Embryonic facial prominence (tissue), 1 donor: ENCODE results near the gene ELMO2.
A peak's percentile ranks its signal among the peaks of the same experiment; 100 is the strongest.

Source experiments
- DNase-seq: peaks from one replicate; pipeline ENCODE4 v3.0.0-alpha.2; 2016; ENCODE audit errors: extremely low spot score

ELMO2 gene

GRCh38 chr20:46367967-46368901 lies 38.2 kb downstream of the ELMO2 start:
- DNase-seq: no peak

DNA sequence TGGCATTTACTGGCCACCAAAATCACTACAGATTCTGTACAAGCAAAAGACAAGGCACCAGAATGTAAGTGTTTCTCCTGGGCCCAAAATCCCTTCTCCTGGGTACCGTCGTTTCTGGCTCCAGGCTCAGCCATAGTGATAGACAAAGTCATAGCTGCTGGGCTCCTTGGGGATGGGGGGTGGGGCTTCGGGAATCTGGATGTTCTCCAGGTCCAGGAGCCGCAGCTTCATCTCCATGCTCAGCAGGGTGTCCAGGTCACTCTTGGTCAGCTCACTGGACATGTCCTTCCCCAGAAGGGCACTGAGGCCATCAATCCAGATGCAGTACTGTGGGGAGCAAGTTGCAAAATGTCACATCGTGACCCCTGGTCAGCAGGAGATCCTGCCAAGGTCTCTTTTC lies 39.2 kb downstream of the ELMO2 start:
- DNase-seq: no peak

GRCh38 chr20:46366826-46367225 lies 39.6 kb downstream of the ELMO2 start:
- DNase-seq: no peak

DNA sequence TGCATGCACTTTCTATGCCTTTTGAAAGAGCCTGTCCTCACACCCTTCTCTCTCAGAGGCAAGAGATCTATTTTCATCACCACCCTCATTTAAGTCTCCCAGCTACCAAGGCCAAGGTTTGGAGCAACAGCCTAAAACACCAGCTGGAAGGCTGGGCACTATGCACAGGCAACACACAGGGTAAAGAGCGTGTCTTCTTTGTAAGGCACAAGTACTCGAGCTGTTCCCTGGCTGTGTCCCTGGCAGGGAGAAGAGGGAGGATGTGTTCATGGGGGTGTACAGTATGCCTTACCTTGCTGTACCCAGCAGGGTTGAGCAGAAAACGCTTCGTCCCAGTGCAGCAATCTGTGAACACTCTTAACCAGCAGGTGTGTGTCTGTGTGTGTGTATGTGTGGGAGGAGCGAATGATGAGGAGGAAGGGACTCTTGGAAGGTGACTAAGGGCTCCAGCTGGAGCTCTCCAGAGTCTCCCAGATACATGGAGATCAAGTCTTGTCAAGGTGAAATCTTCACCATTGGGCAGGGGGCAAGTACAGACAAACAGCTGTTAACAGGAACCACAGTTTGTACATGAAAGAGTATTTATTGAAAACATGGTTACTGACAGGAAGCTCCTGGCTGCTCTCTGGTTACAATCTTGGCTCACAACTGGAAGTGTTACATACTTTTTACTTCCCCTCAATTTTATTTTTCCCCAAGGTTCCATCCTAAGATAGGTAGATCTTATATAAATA lies 40.8 kb downstream of the ELMO2 start:
- no peak for DNase-seq

- no peak for DNase-seq
Observed at GRCh38 chr20:46364670-46365486, 41.5 kb downstream of the ELMO2 start.

DNA sequence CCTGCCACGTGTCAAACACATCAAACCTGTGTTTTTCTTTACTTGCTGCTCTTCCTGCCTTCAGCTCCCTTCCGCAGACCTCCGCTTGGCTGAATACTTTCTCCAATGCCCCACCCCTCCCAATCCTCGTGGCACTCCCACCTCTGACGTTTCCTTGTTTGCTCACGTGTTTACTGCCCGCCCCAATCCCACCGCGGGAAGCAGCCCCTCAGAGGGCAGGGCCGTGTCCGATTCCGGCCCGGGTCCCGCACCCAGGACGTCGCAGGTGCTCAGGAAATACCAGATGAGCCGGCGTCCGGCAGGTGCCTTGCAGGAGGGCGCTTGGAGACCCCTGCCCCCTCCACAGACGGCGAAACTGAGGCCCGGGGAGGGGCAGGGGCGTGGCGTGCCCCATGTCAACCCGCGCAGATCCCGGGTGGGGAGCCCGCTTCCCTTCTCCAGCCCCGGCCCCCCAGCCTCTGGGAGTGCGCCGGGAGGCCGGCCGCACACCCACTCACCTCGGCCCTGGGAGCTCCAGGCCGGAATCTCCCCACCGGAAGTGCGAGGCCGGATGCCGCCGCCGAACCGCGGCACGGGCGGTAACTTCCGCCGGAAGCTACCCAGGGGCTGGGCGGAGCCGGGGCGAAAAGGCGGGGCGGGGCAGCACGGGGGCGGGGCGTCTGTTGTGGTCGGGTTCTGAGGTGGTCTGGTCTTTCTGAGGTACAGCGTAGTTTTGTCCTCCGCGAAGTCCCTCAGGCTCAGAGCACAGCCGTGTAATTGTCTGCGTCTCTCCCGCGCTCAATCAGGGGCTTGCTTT lies 42.3 kb downstream of the ELMO2 start:
- DNase-seq: peak; percentile 75

GRCh38 chr20:46362921-46363867 lies 43.2 kb downstream of the ELMO2 start:
- DNase-seq: no peak

DNA sequence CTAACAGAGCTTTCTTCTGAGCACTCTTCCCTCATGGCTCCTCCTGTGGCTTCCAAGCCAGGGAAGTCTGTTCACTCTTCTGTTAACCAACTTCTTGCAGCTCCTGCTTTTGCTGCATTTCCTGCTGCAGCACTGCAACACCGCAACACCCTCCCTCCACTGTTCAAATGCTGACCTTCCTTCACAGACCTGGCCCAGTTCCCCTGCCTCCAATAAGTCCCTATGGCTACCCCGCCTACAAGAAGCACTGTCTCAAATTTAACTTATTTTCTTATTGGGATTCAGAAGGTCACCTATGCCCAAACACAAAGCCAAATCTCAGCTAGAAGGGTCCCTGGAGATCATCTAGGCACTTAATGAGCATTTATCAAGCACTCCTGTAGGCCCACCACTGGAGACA lies 44.6 kb downstream of the ELMO2 start:
- DNase-seq: no peak

GRCh38 chr20:46361381-46361780 lies 45.0 kb downstream of the ELMO2 start:
- DNase-seq: no peak

- DNase-seq: no peak
Observed at GRCh38 chr20:46359233-46359751, 47.1 kb downstream of the ELMO2 start.

GRCh38 chr20:46358346-46359058 lies 47.9 kb downstream of the ELMO2 start:
- DNase-seq: no peak

DNA sequence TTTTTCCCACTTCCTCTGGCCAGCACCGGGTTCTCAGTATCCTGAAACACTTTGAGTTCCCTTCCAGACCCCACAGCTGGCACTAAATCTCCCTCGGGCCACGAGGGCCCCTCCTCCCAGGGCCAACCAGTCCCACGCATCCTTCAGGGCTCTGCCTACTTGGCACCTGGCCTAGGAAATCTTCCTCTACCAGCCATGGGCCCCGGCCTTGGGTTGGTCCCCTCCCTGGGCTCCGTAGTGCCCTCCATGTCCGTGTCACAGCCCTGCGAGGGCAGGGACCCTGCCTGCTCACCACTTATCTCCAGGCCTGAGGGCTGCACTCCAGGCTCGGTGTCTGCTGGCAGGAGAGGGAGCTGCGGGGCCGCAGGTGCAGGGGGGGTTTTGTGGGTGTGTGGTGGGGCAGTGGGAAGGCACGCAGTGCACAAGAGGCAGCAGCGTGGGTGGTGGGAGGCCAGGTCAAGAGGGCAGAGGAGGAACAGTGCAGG lies 49.3 kb downstream of the ELMO2 start:
- DNase-seq: no peak

DNA sequence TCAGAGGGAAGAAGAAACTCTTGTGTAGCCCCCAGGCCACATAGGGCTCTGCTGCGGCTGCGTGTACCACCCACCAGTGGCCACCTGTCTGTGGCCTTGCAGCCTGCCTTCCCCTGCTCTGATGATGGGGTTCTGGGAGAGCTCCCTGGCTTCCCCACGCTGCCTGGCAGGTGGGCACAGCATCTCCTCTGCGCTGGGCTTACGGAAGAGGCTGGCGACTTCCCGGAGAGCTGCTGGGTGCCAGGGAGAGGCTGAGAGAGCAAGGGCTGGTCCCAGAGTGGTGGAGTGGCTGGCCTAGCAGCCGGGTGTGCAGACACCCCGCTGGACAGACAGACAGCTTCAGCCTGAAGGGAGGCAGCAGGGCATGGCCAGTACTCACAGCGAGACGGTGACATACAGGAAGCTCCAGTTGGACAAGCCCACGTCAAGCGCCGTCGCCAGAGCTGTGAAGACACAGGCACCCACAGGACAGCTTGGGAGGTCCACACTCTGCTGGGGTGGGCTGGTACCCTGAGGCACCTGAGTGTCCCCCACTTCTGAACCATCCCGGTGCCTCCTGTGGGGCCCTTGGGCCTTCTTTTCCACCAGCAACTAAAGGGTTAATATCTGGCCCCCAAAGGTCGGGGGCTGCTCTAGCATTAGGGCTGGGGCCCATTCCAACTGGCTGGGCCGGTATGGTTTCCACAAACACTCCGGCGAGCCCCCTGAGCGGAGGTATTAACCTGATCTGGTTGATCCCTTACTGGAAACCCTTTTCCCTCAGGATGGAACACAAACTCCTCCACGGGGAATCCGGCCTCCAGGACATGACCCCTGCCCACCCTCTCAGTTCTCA lies 50.0 kb downstream of the ELMO2 start:
- no peak for DNase-seq

- DNase-seq: no peak
Observed at GRCh38 chr20:46355778-46356177, 50.6 kb downstream of the ELMO2 start.

- no peak for DNase-seq
Observed at GRCh38 chr20:46354920-46355654, 51.3 kb downstream of the ELMO2 start.

- no peak for DNase-seq
Observed at GRCh38 chr20:46354207-46354555, 52.2 kb downstream of the ELMO2 start.

GRCh38 chr20:46353500-46354206 lies 52.8 kb downstream of the ELMO2 start:
- no peak for DNase-seq
